Tibial nerve (tissue), 4 donors: Measurements from ENCODE around the gene ZGPAT. TPM values are rescaled to one million over a fixed set of nuclear protein-coding genes. Genes with fewer than 3 reads are reported as not detected.

Experiments used
- DNase-seq, 2 donors: peaks; one replicate each; pipeline ENCODE4 v3.0.0-alpha.2; 2019; ENCODE audit warnings: low spot score in 2 of 2
- H3K27ac ChIP-seq, 4 donors: fragments of 200-600 bp; sonication (generic) in 3 of 4; one replicate each; pipeline ENCODE4 v1.5.1; 2017 to 2019; ENCODE audit warnings: mild to moderate bottlenecking in 1 of 4
- H3K27me3 ChIP-seq, 2 donors: fragments of 200-600 bp; sonication (generic) in 1 of 2; one replicate each; pipeline versions ENCODE4 v1.5.1 to v1.6.0; 2017 to 2019
- H3K36me3 ChIP-seq, 3 donors: fragments of 200-600 bp; sonication (generic); one replicate each; pipeline ENCODE4 v1.5.1; 2018 to 2019
- H3K4me1 ChIP-seq, 4 donors: fragments of 200-600 bp; sonication (generic) in 3 of 4; one replicate each; pipeline ENCODE4 v1.5.1; 2017 to 2019
- H3K4me3 ChIP-seq, 4 donors: fragments of 200-600 bp; sonication (generic) in 3 of 4; one replicate each; pipeline ENCODE4 v1.5.1; 2017 to 2019; ENCODE audit warnings: mild to moderate bottlenecking in 1 of 4, moderate library complexity in 1 of 4
- H3K9me3 ChIP-seq, 4 donors: fragments of 200-600 bp; sonication (generic) in 3 of 4; one replicate each; pipeline ENCODE4 v1.5.1; 2017 to 2019
- CTCF ChIP-seq, 5 experiments: fragments of 200-600 bp in 3 of 5; fragments of 450-650 bp in 2 of 5; sonication (generic) in 3 of 5; IDR thresholded peaks; one replicate each; pipeline ENCODE4 v1.5.1; 2016 to 2019; ENCODE audit warnings: antibody characterized with exemption in 5 of 5, mild to moderate bottlenecking in 3 of 5, moderate library complexity in 2 of 5
- EP300 ChIP-seq, 2 donors: sonication (generic); formaldehyde crosslinking; IDR thresholded peaks; one replicate each; pipeline ENCODE4 v1.6.1; 2017; ENCODE audit warnings: antibody characterized with exemption in 2 of 2, mild to moderate bottlenecking in 1 of 2
- POLR2A ChIP-seq, 2 donors: fragments of 450-650 bp; IDR thresholded peaks; one replicate each; pipeline ENCODE4 v1.6.1; 2017; ENCODE audit warnings: antibody characterized with exemption in 2 of 2, mild to moderate bottlenecking in 2 of 2, moderate library complexity in 2 of 2
- WGBS, 2 donors: methylation state at CpG; one replicate each; pipeline ENCODE4 v1.1.5; 2018; 5-methylcytosine and 5-hydroxymethylcytosine counted together
- total RNA-seq, 4 donors: library from RNA; depleted of rRNA; stranded (reverse); fragments of >200 nt; gene quantifications; one replicate each; pipeline ENCODE4 v1.1.0, GENCODE V29; 2016

Gene ZGPAT
- total RNA-seq, 4 donors from 2014 or later = 27.5 to 70.8 (median 40.9) TPM

- DNase-seq = peak in 1 of 2 donors; percentile 19
- Histone ChIP-seq H3K4me1 (peaks cover 0 to 51% (median 28%) of the 10 kb centered on the region in 4 donors), H3K36me3 (peaks cover 0 to 74% (median 1%) of the 10 kb centered on the region in 3 donors), H3K27me3 (no peaks in the 10 kb centered on the region), H3K27ac (peak overlapping the region in 3 of 4 donors; percentile 50 to 79 (median 77)), H3K4me3 (peak overlapping the region in 1 of 4 donors; percentile 43), H3K9me3 (no peaks in the 10 kb centered on the region)
- 38 to 40% methylated on average over 3 to 19 of the region's 19 CpGs for WGBS, 2 donors
- TF ChIP-seq POLR2A (IDR thresholded peaks at IDR 0.05) = no peak
- TF ChIP-seq EP300 (IDR thresholded peaks at IDR 0.05) = peak in 1 of 2 donors; percentile 38
These were observed 8.9 kb upstream of the ZGPAT start for GRCh38 chr20:63698739-63699465.

- DNase-seq = peak in 1 of 2 donors; percentile 4
- peaks cover 0 to 74% (median 0%) of the 10 kb centered on the region in 3 donors for H3K36me3 ChIP-seq
These were observed 8.2 kb upstream of the ZGPAT start for GRCh38 chr20:63699466-63700198.

GRCh38 chr20:63700199-63701050 lies 7.4 kb upstream of the ZGPAT start:
- H3K27me3 ChIP-seq = no peaks in the 10 kb centered on the region
- peaks cover 0 to 74% (median 0%) of the 10 kb centered on the region in 3 donors for H3K36me3 ChIP-seq
- H3K9me3 ChIP-seq = no peaks in the 10 kb centered on the region
- TF ChIP-seq EP300 (IDR thresholded peaks at IDR 0.05) (no peak), POLR2A (IDR thresholded peaks at IDR 0.05) (no peak), CTCF (IDR thresholded peaks at IDR 0.05) (no peak)
- H3K27ac ChIP-seq = peak overlapping the region in 3 of 4 donors; percentile 50 to 79 (median 77)
- WGBS, 2 donors = 84 to 89% methylated on average over 24 to 39 of the region's 43 CpGs
- no peak for DNase-seq
- no peak overlapping the region for H3K4me3 ChIP-seq
- H3K4me1 ChIP-seq = peaks cover 0 to 49% (median 28%) of the 10 kb centered on the region in 4 donors

More at GRCh38 chr20:63699466-63700198, 8.2 kb upstream of the ZGPAT start:
- H3K4me3 ChIP-seq = no peak overlapping the region
- TF ChIP-seq EP300 (IDR thresholded peaks at IDR 0.05) = no peak
- no peak for TF ChIP-seq CTCF (IDR thresholded peaks at IDR 0.05)
- TF ChIP-seq POLR2A (IDR thresholded peaks at IDR 0.05) = no peak
- H3K27me3 ChIP-seq = no peaks in the 10 kb centered on the region
- peaks cover 0 to 51% (median 28%) of the 10 kb centered on the region in 4 donors for H3K4me1 ChIP-seq
- H3K9me3 ChIP-seq = no peaks in the 10 kb centered on the region
- H3K27ac ChIP-seq = peak overlapping the region in 3 of 4 donors; percentile 50 to 79 (median 77)
- WGBS, 2 donors = 69 to 79% methylated on average over 19 to 21 of the region's 24 CpGs

DNA sequence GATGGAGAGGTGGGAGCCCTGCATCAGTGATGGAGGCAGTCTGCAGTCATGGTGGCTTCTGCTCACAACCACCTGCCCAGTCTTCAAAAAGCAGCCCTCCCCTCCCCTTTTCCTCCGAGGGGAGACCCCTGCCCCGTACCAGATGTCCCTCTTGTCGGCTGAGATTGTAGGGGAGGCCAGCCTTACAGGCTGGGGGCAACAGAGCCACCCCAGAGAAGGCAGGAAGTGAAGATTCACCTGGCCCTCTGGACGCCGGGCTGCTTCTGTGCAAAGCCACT lies 6.8 kb upstream of the ZGPAT start:
- peaks cover 0 to 74% (median 0%) of the 10 kb centered on the region in 3 donors for H3K36me3 ChIP-seq
- TF ChIP-seq POLR2A (IDR thresholded peaks at IDR 0.05) (no peak), CTCF (IDR thresholded peaks at IDR 0.05) (no peak), EP300 (IDR thresholded peaks at IDR 0.05) (no peak)
- 68 to 75% methylated on average over 5 of the region's 5 CpGs for WGBS, 2 donors
- no peak overlapping the region for H3K4me3 ChIP-seq
- no peaks in the 10 kb centered on the region for H3K9me3 ChIP-seq
- no peaks in the 10 kb centered on the region for H3K27me3 ChIP-seq
- DNase-seq = no peak
- H3K27ac ChIP-seq = peak overlapping the region in 1 of 4 donors; percentile 43
- H3K4me1 ChIP-seq = peaks cover 0 to 48% (median 30%) of the 10 kb centered on the region in 4 donors

DNA sequence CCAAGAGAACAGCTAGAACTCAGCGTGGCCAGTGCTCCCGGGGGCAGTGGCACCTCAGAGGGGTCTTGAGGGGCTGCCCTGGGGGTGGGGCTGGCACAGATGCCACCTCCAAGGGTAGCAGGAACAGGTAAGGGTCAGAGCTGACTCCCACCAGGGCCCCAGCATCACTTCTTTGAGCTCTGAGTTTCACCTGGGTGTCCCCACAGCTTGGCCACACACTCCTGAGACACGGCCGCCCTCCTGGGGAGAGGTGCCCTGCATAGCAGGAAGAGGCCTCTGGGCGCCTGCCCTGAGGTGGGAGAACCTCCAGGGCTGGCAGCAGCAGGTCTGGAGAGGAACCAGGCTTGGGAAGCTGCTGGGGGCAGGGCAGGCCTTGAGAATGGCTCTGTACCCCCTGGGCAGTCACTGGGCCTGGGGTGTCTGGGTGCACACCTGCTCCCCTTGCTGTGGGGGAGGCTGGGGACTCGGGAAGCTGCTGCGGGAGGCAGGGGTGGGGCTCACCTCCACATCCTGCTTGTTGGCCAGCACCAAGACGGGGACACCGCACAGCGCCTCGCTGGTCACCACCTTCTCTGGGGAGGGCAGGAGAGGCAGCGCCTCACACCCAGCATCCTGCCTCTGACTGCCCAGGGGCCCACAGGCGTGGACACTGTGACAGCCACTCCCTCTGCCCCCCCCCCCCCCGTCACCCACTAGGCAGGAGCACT lies 6.4 kb upstream of the ZGPAT start:
- H3K9me3 ChIP-seq = no peaks in the 10 kb centered on the region
- H3K4me1 ChIP-seq = peaks cover 0 to 48% (median 31%) of the 10 kb centered on the region in 4 donors
- peak in 1 of 2 donors; percentile 4 for DNase-seq
- 73 to 77% methylated on average over 8 to 10 of the region's 14 CpGs for WGBS, 2 donors
- H3K4me3 ChIP-seq = no peak overlapping the region
- no peaks in the 10 kb centered on the region for H3K27me3 ChIP-seq
- H3K27ac ChIP-seq = peak overlapping the region in 1 of 4 donors; percentile 43
- H3K36me3 ChIP-seq = peaks cover 0 to 79% (median 0%) of the 10 kb centered on the region in 3 donors
- TF ChIP-seq POLR2A (IDR thresholded peaks at IDR 0.05) (no peak), CTCF (IDR thresholded peaks at IDR 0.05) (no peak), EP300 (IDR thresholded peaks at IDR 0.05) (no peak)
